22Rv1 (cell line): Measurements from ENCODE around the gene ITM2C.
A peak's percentile ranks its signal among the peaks of the same experiment; 100 is the strongest.

ENCODE experiments used
- H3K27ac ChIP-seq: fragments of 450-650 bp; 2 replicates; pipeline ENCODE4 v1.5.1; 2017
- CTCF ChIP-seq: fragments of 450-650 bp; IDR thresholded peaks from 2 replicates; pipeline ENCODE4 v1.5.1; 2017; ENCODE audit warnings: mild to moderate bottlenecking
- ZFX ChIP-seq: fragments of 450-650 bp; IDR thresholded peaks from 2 replicates; pipeline ENCODE4 v1.6.1; 2017; ENCODE audit warnings: antibody characterized with exemption, borderline replicate concordance

The ITM2C gene

DNA sequence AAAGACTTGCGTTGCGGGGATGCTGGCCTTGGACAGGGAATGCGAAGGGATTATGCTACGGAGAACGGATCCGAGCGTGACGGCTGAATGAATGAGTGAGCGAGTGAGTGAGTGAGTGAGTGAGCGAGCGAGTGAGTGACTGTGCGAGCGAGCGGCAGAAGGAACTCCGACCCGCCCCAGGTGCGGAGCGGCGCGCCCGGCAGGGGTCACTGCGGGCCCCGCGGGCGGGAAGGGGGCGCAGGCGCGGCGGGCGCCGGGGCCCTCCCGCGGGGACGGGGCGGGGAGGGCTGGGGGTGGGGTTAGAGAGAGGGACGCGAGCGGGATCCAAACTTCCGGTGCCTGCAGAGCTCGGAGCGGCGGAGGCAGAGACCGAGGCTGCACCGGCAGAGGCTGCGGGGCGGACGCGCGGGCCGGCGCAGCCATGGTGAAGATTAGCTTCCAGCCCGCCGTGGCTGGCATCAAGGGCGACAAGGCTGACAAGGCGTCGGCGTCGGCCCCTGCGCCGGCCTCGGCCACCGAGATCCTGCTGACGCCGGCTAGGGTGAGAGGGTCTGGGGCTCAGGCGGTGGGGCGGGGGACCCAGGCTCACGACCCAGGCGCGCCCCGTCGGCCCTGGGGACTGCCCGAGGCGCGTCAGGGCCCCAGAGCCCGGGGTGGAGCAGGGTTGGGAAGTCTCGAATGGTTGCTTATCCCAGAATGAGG, at the start of gene ITM2C:
Gene ITM2C (plus strand): TSS at position 338 of the 702 bp plus-strand sequence. CDS start 84 bp downstream, at position 422.
- H3K27ac ChIP-seq: peak within 1 kb of the TSS; percentile 39
- TF ChIP-seq CTCF (peak; percentile 81), ZFX (no peak)

DNA sequence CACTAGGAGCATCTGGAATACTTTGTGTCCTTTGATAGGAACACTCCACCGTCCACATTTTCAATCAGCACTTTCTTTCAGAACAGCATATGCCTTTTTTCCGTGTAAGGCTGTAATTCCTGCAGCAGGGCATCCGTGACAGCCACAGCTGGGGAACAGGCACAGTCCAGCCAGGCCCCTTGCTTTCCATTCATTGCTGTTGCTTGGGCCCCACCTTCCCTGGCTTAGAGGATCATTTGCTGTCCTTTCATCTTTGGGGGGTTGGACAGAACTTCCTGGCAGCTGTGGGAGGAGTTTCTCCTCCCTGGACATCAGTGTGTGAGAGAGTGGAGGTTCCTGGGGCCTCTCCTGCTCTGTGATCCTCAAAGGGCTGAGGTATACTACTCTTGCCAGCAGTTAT, 49.7 kb upstream of the ITM2C start:
- no peak overlapping the region for H3K27ac ChIP-seq
- TF ChIP-seq ZFX (no peak), CTCF (no peak)

GRCh38 chr2:230816735-230817134, 48.0 kb upstream of the ITM2C start:
- no peak for TF ChIP-seq ZFX
- TF ChIP-seq CTCF: no peak
- no peak overlapping the region for H3K27ac ChIP-seq

- no peak overlapping the region for H3K27ac ChIP-seq
- no peak for TF ChIP-seq CTCF
- TF ChIP-seq ZFX: no peak
These were observed 45.3 kb upstream of the ITM2C start for GRCh38 chr2:230819433-230819832.

GRCh38 chr2:230821261-230821990, 43.3 kb upstream of the ITM2C start:
- H3K27ac ChIP-seq: no peak overlapping the region
- TF ChIP-seq CTCF: no peak
- TF ChIP-seq ZFX: no peak

- no peak overlapping the region for H3K27ac ChIP-seq
- TF ChIP-seq CTCF: no peak
- TF ChIP-seq ZFX: no peak
These were observed 42.7 kb upstream of the ITM2C start for GRCh38 chr2:230821991-230822520.
